GM12864 (cell line): ENCODE measurements around the gene AKAP14.
A peak's percentile ranks its signal among the peaks of the same experiment; 100 is the strongest.

ENCODE experiments used
- DNase-seq: peaks from one replicate; pipeline ENCODE4 v3.0.0-alpha.2; 2011; ENCODE audit warnings: low read depth
- H3K4me3 ChIP-seq: 2 replicates; pipeline ENCODE4 v1.5.1; 2011; ENCODE audit warnings: mild to moderate bottlenecking, low read depth, low read length, control low read depth
- CTCF ChIP-seq: IDR thresholded peaks from 2 replicates; pipeline ENCODE4 v1.5.1; 2011; ENCODE audit warnings: low read depth, mild to moderate bottlenecking, moderate library complexity, low read length, control low read depth, inconsistent platforms; ENCODE audit errors: missing control alignments

The AKAP14 gene

GRCh38 chrX:119895843-119896326 is at the start of gene AKAP14:
TSS of gene AKAP14 (plus strand) at chrX:119895893. CDS start at chrX:119903224, 7,331 bp downstream.
- TF ChIP-seq CTCF = no peak
- DNase-seq = no peak
- H3K4me3 ChIP-seq = no peak within 1 kb of the TSS

GRCh38 chrX:119852382-119853353 is 43.0 kb upstream of the AKAP14 start, which contains the start of gene UPF3B:
TSS of gene UPF3B (minus strand) at chrX:119852963. CDS start at chrX:119852928, 35 bp downstream.
- H3K4me3 ChIP-seq = peak within 1 kb of the TSS; percentile 77
- no peak for TF ChIP-seq CTCF
- DNase-seq = peak; percentile 95

GRCh38 chrX:119853444-119853843 is 42.2 kb upstream of the AKAP14 start:
- no peak for DNase-seq
- H3K4me3 ChIP-seq = peak overlapping the region; percentile 51

GRCh38 chrX:119870626-119871131 is 25.0 kb upstream of the AKAP14 start:
- no peak for DNase-seq
- no peak for TF ChIP-seq CTCF
- peak overlapping the region; percentile 87 for H3K4me3 ChIP-seq

More at GRCh38 chrX:119853444-119853843, 42.2 kb upstream of the AKAP14 start:
- no peak for TF ChIP-seq CTCF

GRCh38 chrX:119871245-119871598 is 24.5 kb upstream of the AKAP14 start:
- no peak for TF ChIP-seq CTCF
- peak overlapping the region; percentile 87 for H3K4me3 ChIP-seq
- no peak for DNase-seq

- peak; percentile 70 for DNase-seq
- TF ChIP-seq CTCF = no peak
- H3K4me3 ChIP-seq = peak within 1 kb of the TSS; percentile 87
These were observed 23.9 kb upstream of the AKAP14 start, which contains the start of the genes NDUFA1 and RNF113A for GRCh38 chrX:119871599-119872395. TSS of gene NDUFA1 (plus strand) at chrX:119871832. CDS start at chrX:119871912, 80 bp downstream. TSS of gene RNF113A (minus strand) at chrX:119871733. CDS start at chrX:119871613, 120 bp downstream.
